AG04450 (cell line): ENCODE measurements around the gene FAM13A. TPM values are rescaled to one million over a fixed set of nuclear protein-coding genes. Genes with fewer than 3 reads are reported as not detected.
"Not testable (repeated sequence)": the region's sequence is repeated elsewhere in the genome, so short reads cannot be mapped to it uniquely, and the experiment has no call there.

Experiments
- CTCF ChIA-PET: fragments of 300-600, 350-600 bp; formaldehyde crosslinking; extraction: SDS; loops from one replicate; lab custom pipeline; 2022; ENCODE audit warnings: antibody characterized with exemption, inconsistent platforms; lab: Charles Lee
- POLR2A ChIA-PET: fragments of 350-600 bp; formaldehyde crosslinking; extraction: SDS; loops from one replicate; lab custom pipeline; 2021; ENCODE audit warnings: antibody characterized with exemption, inconsistent platforms; lab: Yijun Ruan, JAX
- DNase-seq: peaks from one replicate; pipeline ENCODE4 v3.0.0-alpha.2; 2011; ENCODE audit warnings: low read depth, low spot score
- H3K27ac ChIP-seq: one replicate; pipeline ENCODE4 v1.5.1; 2012; ENCODE audit warnings: low read depth, low read length, control low read depth
- H3K27me3 ChIP-seq: one replicate; pipeline ENCODE4 v1.6.0; 2012; ENCODE audit warnings: low read length; ENCODE audit not compliant: control insufficient read depth, insufficient read depth
- H3K4me3 ChIP-seq: 2 replicates; pipeline ENCODE4 v1.5.1; 2011; ENCODE audit warnings: mild to moderate bottlenecking, low read depth, low read length, control low read depth
- H3K9me3 ChIP-seq: 2 replicates; pipeline ENCODE4 v1.5.1; 2012; ENCODE audit warnings: low read length; ENCODE audit not compliant: control insufficient read depth, insufficient read depth
- CTCF ChIP-seq: IDR thresholded peaks from 2 replicates; pipeline ENCODE4 v1.5.1; 2011; ENCODE audit warnings: low read depth, low read length, control low read depth, inconsistent platforms
- polyA plus RNA-seq: library from polyadenylated mRNA; depleted of rRNA; stranded (reverse); fragments of >200 nt; gene quantifications from 2 replicates; pipeline ENCODE4 v1.2.3, GENCODE V29; 2011

FAM13A gene
- polyA plus RNA-seq, 1 experiment = 27.6 TPM

DNA sequence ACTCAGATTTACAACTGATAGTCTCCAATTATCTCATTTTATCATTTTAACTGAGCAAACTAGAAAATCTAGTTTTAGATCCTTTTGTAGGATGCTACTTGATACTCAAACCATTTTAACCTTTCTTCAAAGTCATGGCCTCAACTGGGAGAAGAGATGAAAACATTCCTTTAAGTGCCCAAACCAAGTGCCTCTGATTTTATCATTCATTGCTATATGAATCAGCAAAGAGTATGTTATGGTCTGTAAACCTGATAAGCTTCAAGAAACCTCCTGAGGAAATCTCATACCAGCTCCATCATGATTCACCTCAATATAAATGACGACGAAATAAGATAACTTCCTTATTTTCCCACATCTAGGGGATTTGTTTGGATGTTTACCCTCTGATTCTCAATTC is 119.9 kb downstream of the FAM13A start:
- no peak for DNase-seq
- TF ChIP-seq CTCF = no peak
- Histone ChIP-seq H3K27ac (no peak overlapping the region), H3K4me3 (no peak overlapping the region), H3K27me3 (no peaks in the 10 kb centered on the region), H3K9me3 (no peaks in the 10 kb centered on the region)
- CTCF ChIA-PET = interaction anchor here (1.6 kb wide), 1 partner anchor 118 kb away, joined by 4 read pairs; no protein-coding TSS in a partner anchor
- POLR2A ChIA-PET = no interaction called here

DNA sequence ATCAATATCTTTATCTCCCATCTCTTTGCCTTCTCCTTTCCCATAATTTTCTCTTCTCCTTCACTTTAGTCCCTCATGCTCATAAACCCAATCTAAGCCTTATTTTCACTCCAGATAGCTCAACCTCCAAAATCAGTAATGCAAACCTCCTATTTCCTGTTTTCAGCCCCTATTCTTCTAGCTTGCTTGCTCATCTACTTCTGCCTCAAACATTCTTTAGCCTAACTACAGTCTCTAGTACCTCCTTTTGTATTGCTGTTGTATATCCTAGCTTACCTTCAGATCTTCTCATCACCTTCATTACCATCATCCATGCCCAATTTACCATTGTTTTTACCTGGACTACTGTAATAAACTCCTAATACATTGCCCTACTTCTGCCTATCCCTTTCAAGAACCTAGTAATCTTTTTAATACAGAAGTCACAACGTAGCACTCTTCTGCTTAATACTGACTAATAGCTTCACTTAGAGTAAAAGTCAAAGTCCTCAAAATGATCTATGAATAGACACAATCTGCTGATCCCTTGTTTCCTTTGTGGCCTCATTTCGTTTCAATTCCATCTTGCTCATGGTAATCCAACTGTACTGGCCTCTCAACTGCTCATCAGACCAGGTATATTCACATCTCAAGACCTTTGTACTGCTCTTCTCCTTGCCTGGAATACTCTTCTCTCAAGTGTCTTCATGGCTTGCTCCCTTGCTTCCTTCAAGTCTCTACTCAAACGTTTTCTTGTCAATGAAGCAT is 123.4 kb downstream of the FAM13A start:
- Histone ChIP-seq H3K27ac (no peak overlapping the region), H3K9me3 (no peaks in the 10 kb centered on the region), H3K27me3 (no peaks in the 10 kb centered on the region), H3K4me3 (no peak overlapping the region)
- POLR2A ChIA-PET = interaction anchor here (0.7 kb wide), 1 partner anchor 1999 kb away, joined by 3 read pairs; the partner anchor contains the start of gene AFF1
- TF ChIP-seq CTCF = no peak
- DNase-seq = no peak
- CTCF ChIA-PET = no interaction called here

- H3K4me3 ChIP-seq = no peak overlapping the region
- no peak for TF ChIP-seq CTCF
- H3K27me3 ChIP-seq = no peaks in the 10 kb centered on the region
- DNase-seq = no peak
- H3K9me3 ChIP-seq = no peaks in the 10 kb centered on the region
- ChIA-PET CTCF (no interaction called here), POLR2A (no interaction called here)
- no peak overlapping the region for H3K27ac ChIP-seq
These were observed 128.1 kb downstream of the FAM13A start for GRCh38 chr4:88928852-88929251.

- Histone ChIP-seq H3K27me3 (no peaks in the 10 kb centered on the region), H3K27ac (no peak overlapping the region), H3K9me3 (no peaks in the 10 kb centered on the region), H3K4me3 (no peak overlapping the region)
- TF ChIP-seq CTCF = no peak
- POLR2A ChIA-PET = no interaction called here
- DNase-seq = no peak
- CTCF ChIA-PET = no interaction called here
These were observed 129.6 kb downstream of the FAM13A start for GRCh38 chr4:88927420-88927819.

GRCh38 chr4:88919056-88919455 is 137.9 kb downstream of the FAM13A start:
- no peak for DNase-seq
- POLR2A ChIA-PET = no interaction called here
- Histone ChIP-seq H3K27ac (no peak overlapping the region), H3K9me3 (no peaks in the 10 kb centered on the region), H3K27me3 (no peaks in the 10 kb centered on the region), H3K4me3 (no peak overlapping the region)
- CTCF ChIA-PET = no interaction called here
- no peak for TF ChIP-seq CTCF

DNA sequence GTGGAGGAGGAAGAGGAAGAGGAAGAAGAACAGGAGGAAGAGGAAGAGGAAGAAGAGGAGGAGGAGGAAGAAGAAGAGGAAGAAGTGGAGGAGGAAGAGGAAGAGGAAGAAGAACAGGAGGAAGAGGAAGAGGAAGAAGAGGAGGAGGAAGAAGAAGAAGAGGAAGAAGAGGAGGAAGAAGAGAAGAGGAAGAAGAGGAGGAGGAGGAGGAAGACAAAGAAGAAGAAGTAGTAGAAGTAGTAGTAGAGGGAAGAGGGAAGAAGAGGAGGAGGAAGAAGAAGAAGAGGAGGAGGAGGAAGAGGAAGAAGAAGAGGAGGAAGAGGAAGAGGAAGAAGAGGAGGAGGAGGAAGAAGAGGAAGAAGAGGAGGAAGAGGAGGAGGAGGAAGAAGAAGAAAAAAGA is 143.8 kb downstream of the FAM13A start:
- CTCF ChIA-PET, POLR2A ChIA-PET, H3K4me3 ChIP-seq: not testable (repeated sequence)

More for the DNA sequence above, 143.8 kb downstream of the FAM13A start:
- not testable (repeated sequence) for DNase-seq, H3K27me3 ChIP-seq, H3K27ac ChIP-seq, H3K9me3 ChIP-seq
